GM12865 (cell line): ENCODE measurements around the gene KIAA0753.

ENCODE experiments used
- DNase-seq: peaks from one replicate; pipeline ENCODE4 v3.0.0; 2010; ENCODE audit warnings: low read depth
- H3K4me3 ChIP-seq: 2 replicates; pipeline ENCODE4 v1.5.1; 2011; ENCODE audit warnings: mild to moderate bottlenecking, low read depth, low read length, control low read depth
- TF ChIP-seq, protein P1 (sequence below): IDR thresholded peaks from 2 replicates; pipeline ENCODE4 v1.5.1; 2011; ENCODE audit warnings: low read length, control low read depth, low read depth, inconsistent platforms; ENCODE audit not compliant: insufficient read depth; ENCODE audit errors: missing control alignments

Gene KIAA0753

DNA sequence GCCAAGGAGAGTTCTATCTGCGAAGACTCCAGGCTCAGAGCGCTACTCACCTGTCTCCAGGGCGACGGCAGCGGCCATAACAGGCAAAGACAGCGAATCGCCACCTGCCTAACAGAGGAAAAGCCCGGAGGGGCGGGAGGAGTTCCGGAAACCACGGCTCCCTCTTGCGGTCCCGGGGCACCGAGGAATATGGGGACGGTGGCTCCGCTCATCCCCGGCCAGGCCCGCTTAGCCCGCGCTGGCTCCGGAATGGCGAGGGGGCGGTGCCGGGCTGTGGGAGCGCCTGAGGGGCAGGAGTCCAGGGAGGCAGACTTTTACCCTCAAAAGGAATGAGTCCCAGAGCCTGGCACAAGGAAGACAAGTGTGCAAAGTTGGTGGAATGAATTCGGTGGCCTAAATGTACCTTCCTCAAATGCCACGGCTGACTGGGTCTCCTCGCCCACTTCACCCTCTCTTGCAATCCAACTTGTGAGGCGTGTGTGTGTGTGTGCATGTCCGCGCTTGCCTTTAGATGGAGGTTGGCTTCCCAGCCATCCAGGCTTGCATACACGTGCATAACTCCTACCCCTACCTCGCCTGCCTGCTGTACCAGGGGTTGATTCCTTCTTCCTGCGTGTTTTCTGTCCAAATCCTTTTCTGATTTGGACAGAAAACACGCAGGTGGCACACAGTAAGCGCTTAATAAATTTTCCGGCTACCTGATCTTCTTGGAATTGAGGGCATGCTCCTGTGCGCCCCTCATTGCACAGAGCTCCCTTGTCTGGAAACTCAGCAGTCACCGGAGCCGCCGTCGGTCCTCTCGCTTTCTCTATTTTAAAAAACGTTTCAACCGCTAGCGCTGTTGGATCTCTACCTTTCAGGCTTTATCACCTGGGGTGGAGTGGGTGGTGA is 14.6 kb upstream of the KIAA0753 start:
- H3K4me3 ChIP-seq, result no peak overlapping the region
- TF ChIP-seq, protein P1, sequence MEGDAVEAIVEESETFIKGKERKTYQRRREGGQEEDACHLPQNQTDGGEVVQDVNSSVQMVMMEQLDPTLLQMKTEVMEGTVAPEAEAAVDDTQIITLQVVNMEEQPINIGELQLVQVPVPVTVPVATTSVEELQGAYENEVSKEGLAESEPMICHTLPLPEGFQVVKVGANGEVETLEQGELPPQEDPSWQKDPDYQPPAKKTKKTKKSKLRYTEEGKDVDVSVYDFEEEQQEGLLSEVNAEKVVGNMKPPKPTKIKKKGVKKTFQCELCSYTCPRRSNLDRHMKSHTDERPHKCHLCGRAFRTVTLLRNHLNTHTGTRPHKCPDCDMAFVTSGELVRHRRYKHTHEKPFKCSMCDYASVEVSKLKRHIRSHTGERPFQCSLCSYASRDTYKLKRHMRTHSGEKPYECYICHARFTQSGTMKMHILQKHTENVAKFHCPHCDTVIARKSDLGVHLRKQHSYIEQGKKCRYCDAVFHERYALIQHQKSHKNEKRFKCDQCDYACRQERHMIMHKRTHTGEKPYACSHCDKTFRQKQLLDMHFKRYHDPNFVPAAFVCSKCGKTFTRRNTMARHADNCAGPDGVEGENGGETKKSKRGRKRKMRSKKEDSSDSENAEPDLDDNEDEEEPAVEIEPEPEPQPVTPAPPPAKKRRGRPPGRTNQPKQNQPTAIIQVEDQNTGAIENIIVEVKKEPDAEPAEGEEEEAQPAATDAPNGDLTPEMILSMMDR, result no peak
- DNase-seq, result no peak

DNA sequence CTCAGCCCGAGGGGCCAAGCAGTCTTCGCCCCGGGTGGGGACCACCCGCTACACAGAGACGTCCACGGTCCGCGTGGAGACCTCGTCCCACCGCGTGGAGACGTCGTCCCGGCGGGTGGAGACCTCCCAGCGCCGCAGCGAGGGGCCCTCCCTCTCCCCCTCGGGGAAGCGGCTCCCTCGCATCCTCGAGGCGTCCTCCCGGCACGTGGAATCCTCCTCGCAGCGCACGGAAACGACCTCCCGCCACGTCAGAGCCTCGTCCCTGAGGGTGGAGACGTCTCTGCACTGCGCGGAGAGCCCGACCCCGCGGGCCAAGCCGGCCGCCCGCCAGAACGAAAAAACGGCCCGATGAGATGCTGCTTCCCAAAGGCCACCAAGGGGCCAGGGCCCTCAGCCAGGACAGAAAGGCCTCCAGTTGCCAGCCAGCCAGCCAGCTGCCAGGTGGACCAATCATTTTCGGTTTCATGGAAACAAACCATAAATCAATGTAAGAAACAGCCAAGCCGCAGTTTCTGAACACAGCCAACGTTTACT is 11.5 kb upstream of the KIAA0753 start:
- peak; percentile 26 for DNase-seq
- TF ChIP-seq, protein P1, result no peak

DNA sequence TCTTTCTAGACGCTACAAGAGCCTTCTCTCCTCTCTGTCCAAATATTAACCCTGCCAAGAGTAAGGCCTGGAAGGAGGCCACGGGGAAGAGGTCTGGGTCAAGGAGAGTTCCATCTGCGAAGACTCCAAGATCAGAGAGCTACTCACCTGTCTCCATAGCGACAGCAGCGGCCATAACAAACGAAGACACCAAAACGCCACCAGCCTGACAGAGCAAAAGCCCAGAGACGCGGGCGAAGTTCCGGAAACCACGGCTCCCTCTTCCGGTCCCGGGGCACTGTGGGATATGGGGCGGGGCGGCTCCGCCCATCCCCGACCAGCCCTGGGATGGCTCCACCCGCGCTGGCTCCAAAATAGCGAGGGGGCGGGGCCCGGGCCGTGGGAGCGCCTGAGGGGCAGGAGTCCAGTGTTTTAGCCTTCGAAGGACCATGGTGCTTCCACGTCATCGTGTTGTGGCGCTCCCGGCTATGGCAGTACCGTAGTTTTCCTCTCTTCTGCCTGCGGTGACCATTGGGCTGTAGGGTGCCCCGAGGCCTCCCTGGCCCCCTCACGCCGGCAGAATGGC is 10.9 kb upstream of the KIAA0753 start, which contains the start of the genes C17orf100 and MED31:
Gene C17orf100 (plus strand): TSS at position 409 of the 565 bp plus-strand sequence. CDS start 152 bp downstream, at position 561.
Gene MED31 (minus strand): TSS at position 252 of the 565 bp plus-strand sequence. CDS start 77 bp downstream, at position 175.
- peak within 1 kb of the TSS; percentile 99 for H3K4me3 ChIP-seq
- TF ChIP-seq, protein P1, result no peak
- DNase-seq, result peak; percentile 96

More for the DNA sequence above, 11.5 kb upstream of the KIAA0753 start:
- H3K4me3 ChIP-seq, result peak overlapping the region; percentile 99

DNA sequence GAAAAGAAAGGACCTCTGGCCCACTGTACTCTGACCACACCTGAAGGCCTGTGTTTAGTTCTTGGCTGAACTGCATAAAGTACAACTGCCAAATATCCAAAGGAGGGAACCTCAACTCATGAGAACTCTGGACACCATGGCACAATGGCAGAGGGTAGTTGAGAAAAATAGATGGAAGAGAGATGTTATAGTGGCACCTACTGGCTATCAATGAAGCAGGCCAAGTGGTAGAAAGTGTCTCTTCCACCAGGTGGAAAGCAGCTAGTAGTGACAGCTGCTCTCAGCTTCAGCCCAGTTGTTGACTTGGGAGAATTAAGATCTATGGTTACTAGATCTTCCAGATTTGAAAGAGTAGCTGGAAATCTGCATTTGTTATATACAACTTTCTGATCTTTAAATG is 7.7 kb upstream of the KIAA0753 start:
- no peak for DNase-seq
- TF ChIP-seq, protein P1, result peak; percentile 28
- H3K4me3 ChIP-seq, result no peak overlapping the region

DNA sequence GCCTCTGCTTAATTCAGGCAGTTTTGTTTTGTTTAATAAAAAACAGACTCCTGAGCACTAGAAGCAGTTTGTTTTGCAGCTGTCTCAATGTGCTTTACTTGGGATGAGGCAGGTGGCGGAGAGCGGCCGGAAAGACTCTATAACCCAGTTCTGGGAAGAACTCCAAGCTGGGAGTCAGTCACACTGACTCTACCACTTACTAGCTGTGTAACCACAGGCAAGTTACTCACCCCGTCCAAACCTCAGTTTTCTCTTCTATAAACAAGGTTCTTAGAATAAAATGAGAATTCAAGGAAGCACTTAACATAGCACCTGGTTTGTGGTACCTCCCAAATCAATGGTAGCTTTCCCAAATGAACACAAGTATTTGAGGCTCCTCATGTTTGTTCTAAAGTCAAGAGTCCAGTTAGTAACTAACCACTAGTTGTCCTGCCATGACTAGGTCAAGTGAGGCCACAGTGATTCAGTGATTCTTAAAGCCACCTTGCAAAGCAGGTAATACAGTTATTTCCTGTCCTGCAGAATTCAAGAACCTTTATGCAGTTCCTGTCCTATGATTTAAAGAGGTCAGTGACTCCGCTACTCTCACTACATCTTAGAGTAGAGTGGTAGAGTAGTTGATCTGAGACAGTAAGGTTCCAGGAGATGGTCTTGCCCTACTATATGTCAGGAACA is 3.1 kb upstream of the KIAA0753 start:
- TF ChIP-seq, protein P1, result no peak
- no peak overlapping the region for H3K4me3 ChIP-seq
- DNase-seq, result no peak

DNA sequence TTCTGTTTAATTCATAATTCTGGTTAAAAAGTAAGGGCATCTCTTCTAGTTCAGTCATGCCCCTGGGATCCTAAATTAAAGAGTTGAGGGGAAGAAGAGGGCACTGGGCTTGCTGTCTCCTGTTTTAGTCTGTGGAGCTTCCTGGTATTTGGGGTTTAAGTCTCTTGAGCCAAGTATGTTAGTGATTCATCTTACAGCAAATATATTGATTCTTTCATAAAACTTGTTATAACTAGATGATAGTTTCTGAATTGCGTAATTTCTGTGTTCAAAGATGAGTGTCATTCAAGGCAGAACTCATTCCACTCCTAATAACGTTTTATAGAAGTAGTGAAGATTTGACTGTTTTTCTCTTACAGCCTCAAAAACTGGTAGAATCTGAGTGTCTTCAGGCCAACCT is 2.1 kb upstream of the KIAA0753 start:
- TF ChIP-seq, protein P1, result no peak
- no peak for DNase-seq
- H3K4me3 ChIP-seq, result no peak overlapping the region
